ENCODE results near the gene ABCB10.

DNA sequence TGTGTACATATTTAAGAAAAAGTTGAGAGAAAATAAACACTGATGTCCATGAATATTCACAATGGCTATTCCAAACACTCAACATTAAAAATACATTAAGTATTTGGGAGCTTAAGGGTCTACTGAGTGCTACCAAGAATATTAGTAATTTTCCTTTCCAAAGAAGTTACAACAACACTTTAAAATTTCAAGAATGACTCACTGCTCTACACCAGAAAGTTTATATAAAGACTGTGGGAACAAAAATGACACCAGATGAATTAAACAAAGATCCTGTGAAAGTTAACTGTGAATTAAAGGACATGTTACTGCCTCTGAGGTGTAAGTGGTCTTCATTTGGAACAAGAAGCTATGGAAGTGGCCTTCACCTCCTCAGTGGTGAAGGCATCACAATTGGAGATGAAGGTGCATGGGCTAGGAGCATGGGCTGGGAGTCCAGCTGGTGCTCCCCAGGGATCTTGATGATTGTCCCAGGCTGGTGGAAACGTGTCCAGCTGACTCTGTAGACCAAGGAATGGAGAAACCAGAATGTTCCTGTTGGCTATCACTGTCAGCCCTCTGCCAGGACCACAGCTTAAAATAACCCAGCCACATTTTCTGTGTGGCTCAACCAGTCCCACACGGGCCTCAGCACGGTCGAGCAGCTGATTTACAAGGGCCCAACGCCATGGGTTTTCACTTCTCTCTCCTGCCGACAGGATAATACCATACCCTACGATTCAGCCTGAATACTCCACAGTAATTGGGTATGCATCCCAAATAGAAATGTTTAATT, 38.6 kb upstream of the ABCB10 start:
- TF ChIP-seq CTCF (IDR thresholded peaks at IDR 0.05) (no peak), POLR2A (IDR thresholded peaks at IDR 0.05) (no peak), POLR2AphosphoS5 (IDR thresholded peaks at IDR 0.05) (peak in 1 of 3 donors; percentile 33)
